H1 (cell line): ENCODE results near the gene NDUFA3. TPM values are rescaled to one million over a fixed set of nuclear protein-coding genes. Genes with fewer than 3 reads are reported as not detected.

Source experiments
- CTCF ChIA-PET: fragments of 300-600 bp; sonication (Branson Sonifier 250); formaldehyde crosslinking; loops from one replicate; lab custom pipeline; 2021; ENCODE audit not compliant: partially characterized antibody; lab: Charles Lee
- POLR2A ChIA-PET: fragments of 300-600 bp; sonication (Branson Sonifier 250); formaldehyde crosslinking; loops from one replicate; lab custom pipeline; 2021; ENCODE audit warnings: inconsistent platforms; ENCODE audit not compliant: partially characterized antibody; lab: Charles Lee
- DNase-seq, 2 experiments: peaks; one replicate each; pipeline versions ENCODE4 v3.0.0 to v3.0.0-alpha.2; 2010 to 2022; ENCODE audit warnings: low spot score in 2 of 2, low read depth in 1 of 2, mixed read lengths in 1 of 2
- FAIRE-seq: peaks from 2 replicates; lab custom pipeline; 2011; peaks lifted over from hg19 to GRCh38; lab: Jason Lieb, UNC
- H2AFZ ChIP-seq: 2 replicates; pipeline ENCODE4 v1.8.1; 2012; ENCODE audit warnings: low read length, inconsistent platforms
- H2AK5ac ChIP-seq: 2 replicates; pipeline ENCODE4 v1.6.1; 2013; ENCODE audit warnings: low read depth, low read length
- H2BK120ac ChIP-seq: replicated peaks from 2 replicates; pipeline ENCODE3; 2013; ENCODE audit warnings: low read depth, low read length, inconsistent platforms
- H2BK12ac ChIP-seq: 2 replicates; pipeline ENCODE4 v1.6.1; 2013; ENCODE audit warnings: low read depth, low read length
- H2BK15ac ChIP-seq: 2 replicates; pipeline ENCODE4 v1.6.1; 2013; ENCODE audit warnings: low read length
- H2BK20ac ChIP-seq: 2 replicates; pipeline ENCODE4 v1.6.1; 2013; ENCODE audit warnings: low read length
- H2BK5ac ChIP-seq: 2 replicates; pipeline ENCODE4 v1.6.1; 2013; ENCODE audit warnings: low read depth, low read length
- H3K14ac ChIP-seq: 2 replicates; pipeline ENCODE4 v1.6.1; 2013; ENCODE audit warnings: inconsistent platforms; ENCODE audit not compliant: insufficient read length
- H3K18ac ChIP-seq: 2 replicates; pipeline ENCODE4 v1.6.1; 2013; ENCODE audit warnings: low read length; ENCODE audit errors: extremely low read depth
- H3K23ac ChIP-seq: 2 replicates; pipeline ENCODE4 v1.6.1; 2013; ENCODE audit warnings: inconsistent platforms; ENCODE audit not compliant: insufficient read length
- H3K23me2 ChIP-seq: 2 replicates; pipeline ENCODE4 v1.6.1; 2013; ENCODE audit warnings: low read depth, low read length
- H3K27ac ChIP-seq: 2 replicates; pipeline ENCODE4 v1.6.1; 2011; ENCODE audit warnings: low read depth, low read length, inconsistent platforms
- H3K27me3 ChIP-seq, 4 experiments: replicated peaks in 1 of 4; 1 replicate in 1 of 4; 2 replicates in 3 of 4; pipeline versions ENCODE4 v1.6.1 to v1.8.1; 2011 to 2013; ENCODE audit warnings: low read length in 3 of 4, mild to moderate bottlenecking in 3 of 4, inconsistent platforms in 2 of 4, mixed read lengths in 2 of 4, moderate library complexity in 1 of 4; ENCODE audit not compliant: control insufficient read depth in 3 of 4, insufficient read depth in 3 of 4; ENCODE audit errors: extremely low read depth in 1 of 4
- H3K36me3 ChIP-seq, 4 experiments: 2 replicates each; pipeline versions ENCODE4 v1.6.1 to v1.8.1; 2011 to 2013; ENCODE audit warnings: mild to moderate bottlenecking in 4 of 4, low read length in 3 of 4, moderate library complexity in 2 of 4, control low read depth in 1 of 4, inconsistent platforms in 1 of 4; ENCODE audit not compliant: insufficient read depth in 4 of 4, control insufficient read depth in 2 of 4
- H3K4ac ChIP-seq: replicated peaks from 2 replicates; pipeline ENCODE3; 2013; ENCODE audit warnings: low read length, low read depth, mixed read lengths, inconsistent platforms; ENCODE audit not compliant: insufficient read length
- H3K4me1 ChIP-seq, 4 experiments: replicated peaks in 1 of 4; 1 replicate in 1 of 4; 2 replicates in 3 of 4; pipeline versions ENCODE4 v1.6.1 to v1.8.1; 2011 to 2013; ENCODE audit warnings: low read length in 3 of 4, inconsistent platforms in 2 of 4, mixed read lengths in 1 of 4; ENCODE audit not compliant: insufficient read depth in 4 of 4, control insufficient read depth in 3 of 4
- H3K4me2 ChIP-seq, 2 experiments: 2 replicates each; pipeline versions ENCODE4 v1.6.1 to v1.8.1; 2011 to 2013; ENCODE audit warnings: low read depth in 2 of 2, low read length in 2 of 2, control low read depth in 1 of 2, inconsistent platforms in 1 of 2, mild to moderate bottlenecking in 1 of 2; ENCODE audit not compliant: insufficient read depth in 1 of 2
- H3K4me3 ChIP-seq, 4 experiments: fragments of 200-600, 300-600 bp in 1 of 4; sonication (generic), shearing (Covaris generic), sonication (Bioruptor Twin) in 1 of 4; 2 replicates each; pipeline versions ENCODE4 v1.5.1 to v1.8.1; 2011 to 2016; ENCODE audit warnings: low read length in 4 of 4, low read depth in 3 of 4, control low read depth in 2 of 4, inconsistent platforms in 2 of 4, mild to moderate bottlenecking in 2 of 4, mixed read lengths in 1 of 4, moderate library complexity in 1 of 4; ENCODE audit not compliant: insufficient read depth in 2 of 4; ENCODE audit errors: extremely low read depth in 1 of 4
- H3K56ac ChIP-seq: replicated peaks from 2 replicates; pipeline ENCODE3; 2013; ENCODE audit warnings: low read depth, mild to moderate bottlenecking, mixed read lengths, low read length, inconsistent platforms; ENCODE audit not compliant: insufficient read length
- H3K79me1 ChIP-seq: 2 replicates; pipeline ENCODE4 v1.6.1; 2013; ENCODE audit warnings: low read depth, low read length, control low read depth
- H3K79me2 ChIP-seq, 2 experiments: 2 replicates each; pipeline versions ENCODE4 v1.6.1 to v1.8.1; 2012 to 2013; ENCODE audit warnings: low read length in 2 of 2, mild to moderate bottlenecking in 2 of 2, inconsistent platforms in 1 of 2; ENCODE audit not compliant: insufficient read depth in 2 of 2, control insufficient read depth in 1 of 2
- H3K9ac ChIP-seq, 4 experiments: replicated peaks in 1 of 4; 1 replicate in 1 of 4; 2 replicates in 3 of 4; pipeline versions ENCODE4 v1.6.1 to v1.8.1; 2011 to 2013; ENCODE audit warnings: low read depth in 3 of 4, low read length in 3 of 4, control low read depth in 2 of 4, mild to moderate bottlenecking in 2 of 4, moderate library complexity in 2 of 4, inconsistent platforms in 1 of 4; ENCODE audit errors: extremely low read depth in 1 of 4
- H3K9me3 ChIP-seq, 2 experiments: 2 replicates each; pipeline versions ENCODE4 v1.6.1 to v1.8.1; 2012 to 2013; ENCODE audit warnings: mild to moderate bottlenecking in 2 of 2, moderate library complexity in 2 of 2, control low read depth in 1 of 2, inconsistent platforms in 1 of 2, low read depth in 1 of 2, low read length in 1 of 2, mixed read lengths in 1 of 2; ENCODE audit not compliant: insufficient read depth in 2 of 2
- H4K20me1 ChIP-seq, 2 experiments: replicated peaks in 1 of 2; 2 replicates each; pipeline versions ENCODE3 to v1.8.1; 2011 to 2013; ENCODE audit warnings: inconsistent platforms in 2 of 2, low read length in 2 of 2, mild to moderate bottlenecking in 1 of 2; ENCODE audit not compliant: insufficient read depth in 2 of 2, control insufficient read depth in 1 of 2
- H4K5ac ChIP-seq: 2 replicates; pipeline ENCODE4 v1.6.1; 2013; ENCODE audit warnings: low read length, low read depth, mixed read lengths, inconsistent platforms; ENCODE audit not compliant: insufficient read length
- H4K8ac ChIP-seq: 2 replicates; pipeline ENCODE4 v1.8.0; 2013; ENCODE audit warnings: mild to moderate bottlenecking, moderate library complexity, low read length, inconsistent platforms; ENCODE audit not compliant: insufficient read depth; ENCODE audit errors: extremely low read depth
- H4K91ac ChIP-seq: replicated peaks from 2 replicates; pipeline ENCODE3; 2013; ENCODE audit warnings: low read length, mixed read lengths, inconsistent platforms; ENCODE audit not compliant: insufficient read length
- BACH1 ChIP-seq: IDR thresholded peaks from 2 replicates; pipeline ENCODE4 v1.6.1; 2012; ENCODE audit warnings: low read length, improper control_type of control experiment
- CBX5 ChIP-seq: fragments of 300-800, 300-1000 bp; sonication (generic); IDR thresholded peaks from 2 replicates; pipeline ENCODE4 v1.7.1; 2016; ENCODE audit warnings: antibody characterized with exemption, low read length, low read depth
- EZH2 ChIP-seq: fragments of 200-600 bp; sonication (generic); IDR thresholded peaks from 2 replicates; pipeline ENCODE4 v1.7.1; 2012; ENCODE audit warnings: low read depth, mild to moderate bottlenecking, moderate library complexity, low read length, inconsistent platforms; ENCODE audit not compliant: severe bottlenecking
- WGBS, 2 experiments: shearing (Covaris generic) in 1 of 2; methylation state at CpG; one replicate each; pipeline versions ENCODE4 v1.1.6 to v1.1.7; 2013 to 2015; ENCODE audit warnings: low lambda C conversion rate in 2 of 2, mixed read lengths in 2 of 2, inconsistent platforms in 1 of 2, low coverage in 1 of 2, missing lambda C conversion rate in 1 of 2; ENCODE audit not compliant: insufficient replicate concordance in 2 of 2, insufficient coverage in 1 of 2, insufficient read length in 1 of 2; ENCODE audit errors: extremely low coverage in 1 of 2, missing lambda C conversion rate in 1 of 2; 5-methylcytosine and 5-hydroxymethylcytosine counted together
- polyA plus RNA-seq, 7 experiments: library from polyadenylated mRNA; depleted of rRNA in 3 of 7; stranded (reverse) in 5 of 7; unstranded in 2 of 7; fragments of >200 nt in 5 of 7; fragments of 200-250 nt in 2 of 7; gene quantifications; 1 replicate in 5 of 7; 2 replicates in 1 of 7; 4 replicates in 1 of 7; pipeline versions ENCODE4 v1.2.1 to v1.2.3, GENCODE V29; 2011 to 2013; ENCODE audit warnings: missing spikeins in 2 of 7, mixed read lengths in 2 of 7
- total RNA-seq: library from RNA; stranded (reverse); fragmentation: NEBNext Ultra II Directional; extraction: Animal tissue kit (Norgen Biotek cat#: 25700); gene quantifications from 2 replicates; pipeline ENCODE4 v1.2.1, GENCODE V29; 2021

The NDUFA3 gene
- total and polyA plus RNA-seq, 2 of the 8 experiments (the other 6 are each of a cell fraction or from before 2014, with no cell fraction given) = 175 to 208 TPM

- Histone ChIP-seq H2BK20ac (no peak overlapping the region), H2AFZ (no peak overlapping the region), H3K79me1 (peaks cover 11% of the 10 kb centered on the region; the same call in 1 of the 2 replicates), H3K4me2 (no peak overlapping the region), H4K8ac (no peak overlapping the region), H2BK5ac (no peak overlapping the region), H3K14ac (no peak overlapping the region), H3K36me3 (peaks cover 49 to 80% (median 74%) of the 10 kb centered on the region in 4 experiments)
- POLR2A ChIA-PET = interaction anchor here (0.8 to 15.7 kb wide), 3 partner anchors 9 to 57 kb away, joined by 3 to 348 read pairs (median 3); partner anchors contain the start of gene LENG1
- no peak for TF ChIP-seq BACH1
- TF ChIP-seq EZH2 = no peak
- TF ChIP-seq CBX5 = no peak
- TF ChIP-seq, all 59 proteins: peak for 0
- peaks cover 24 to 49% of the 10 kb centered on the region in 2 experiments for H4K20me1 ChIP-seq
- H4K5ac ChIP-seq = no peak overlapping the region
- FAIRE-seq (no peak), DNase-seq (no peak)
- no peak overlapping the region for H3K56ac ChIP-seq
- no peak overlapping the region for H3K18ac ChIP-seq
- peaks cover 0 to 3% (median 0%) of the 10 kb centered on the region in 4 experiments; a peak in 1 of 7 replicates for H3K4me1 ChIP-seq
- no peak overlapping the region for H2BK15ac ChIP-seq
- no peak overlapping the region for H2BK12ac ChIP-seq
- peaks cover 6 to 23% of the 10 kb centered on the region in 2 experiments for H3K79me2 ChIP-seq
- no peak overlapping the region for H3K4ac ChIP-seq
- H2BK120ac ChIP-seq = no peak overlapping the region
- H3K23ac ChIP-seq = no peak overlapping the region
- no peaks in the 10 kb centered on the region for H3K23me2 ChIP-seq
- H3K27me3 ChIP-seq = no peaks in the 10 kb centered on the region
- WGBS, 2 experiments = 93% methylated on average over 15 of the region's 28 CpGs; no CpG with 5 or more reads in 1 of the 2 experiments
- no peak overlapping the region for H4K91ac ChIP-seq
- no peak overlapping the region for H3K27ac ChIP-seq
- H2AK5ac ChIP-seq = no peak overlapping the region
- H3K4me3 ChIP-seq = no peak overlapping the region
- H3K9me3 ChIP-seq = no peaks in the 10 kb centered on the region
- CTCF ChIA-PET = no interaction called here
- H3K9ac ChIP-seq = no peak overlapping the region
Observed at GRCh38 chr19:54145541-54146158, 43.0 kb downstream of the NDUFA3 start.
